Activated CD8-positive, alpha-beta T cell treated with anti-CD3 and anti-CD28 coated beads for 36 hours (primary cell): ENCODE measurements around the gene BET1. TPM values are rescaled to one million over a fixed set of nuclear protein-coding genes. Genes with fewer than 3 reads are reported as not detected.

Experiments used
- ATAC-seq: fragments of 200-7000 bp; cut with Tn5 transposase; one replicate; pipeline ENCODE4 v1.10.0; 2021; ENCODE audit warnings: mild to moderate bottlenecking, moderate library complexity
- CTCF ChIA-PET: fragments of 350-600 bp; sonication (Branson Sonifier 250); formaldehyde crosslinking; loops from one replicate; lab custom pipeline; 2021; ENCODE audit warnings: antibody characterized with exemption; lab: Charles Lee
- POLR2A ChIA-PET: fragments of 350-600 bp; sonication (Branson Sonifier 250); formaldehyde crosslinking; loops from one replicate; lab custom pipeline; 2021; ENCODE audit warnings: antibody characterized with exemption; lab: Charles Lee
- DNase-seq: peaks from one replicate; pipeline ENCODE4 v3.0.0-alpha.2; 2020
- H3K27ac Mint-ChIP-seq: one replicate; pipeline ENCODE4 v1.8.0; 2021; ENCODE audit warnings: mild to moderate bottlenecking, mixed read lengths
- H3K27me3 Mint-ChIP-seq: one replicate; pipeline ENCODE4 v1.8.0; 2021; ENCODE audit warnings: mixed read lengths
- H3K36me3 Mint-ChIP-seq: one replicate; pipeline ENCODE4 v1.8.0; 2021; ENCODE audit warnings: low read depth, mixed read lengths
- H3K4me1 Mint-ChIP-seq: one replicate; pipeline ENCODE4 v1.8.0; 2021; ENCODE audit warnings: low read depth, mixed read lengths
- H3K4me3 Mint-ChIP-seq: one replicate; pipeline ENCODE4 v1.8.0; 2021; ENCODE audit warnings: mild to moderate bottlenecking, moderate library complexity, mixed read lengths
- H3K9me3 Mint-ChIP-seq: one replicate; pipeline ENCODE4 v1.8.0; 2021; ENCODE audit warnings: mixed read lengths
- intact Hi-C: fragments of 100-400 bp; cut with micrococcal nuclease; formaldehyde crosslinking; loops from one replicate; pipeline ENCODE4 v1.10.0; 2022
- total RNA-seq, 2 experiments: library from RNA; stranded (reverse); gene quantifications; one replicate each; pipeline ENCODE4 v1.2.3, GENCODE V29; 2021
- TF ChIP-seq, protein P1 (sequence below): fragments of 200-600 bp; IDR thresholded peaks from one replicate; pipeline ENCODE4 v1.8.0; 2022; ENCODE audit warnings: antibody characterized with exemption, mild to moderate bottlenecking

Gene BET1
- total RNA-seq, 2 experiments from 2014 or later, result 17.6 to 20.8 TPM

DNA sequence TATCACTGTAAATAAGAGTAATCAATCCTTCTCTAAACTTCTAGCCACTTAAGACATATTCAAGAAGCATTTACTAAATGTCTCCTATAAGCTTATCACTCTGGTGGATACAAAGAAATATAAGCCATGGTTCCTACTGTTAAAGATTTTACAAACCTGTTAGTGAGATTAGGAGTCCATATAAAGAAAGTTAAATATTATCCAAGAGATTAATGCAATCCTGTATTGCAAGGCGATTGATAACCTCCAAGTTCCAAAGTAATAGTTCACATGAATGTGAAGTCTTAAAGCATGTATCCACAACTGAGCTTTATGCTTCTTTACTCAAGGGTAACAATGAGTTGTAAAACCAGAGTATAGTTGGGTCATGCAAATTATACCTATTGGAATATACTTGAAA is 12.6 kb upstream of the BET1 start:
- no peaks in the 10 kb centered on the region for H3K4me1 Mint-ChIP-seq
- H3K27ac Mint-ChIP-seq, result no peak overlapping the region
- H3K27me3 Mint-ChIP-seq, result peaks cover 16% of the 10 kb centered on the region
- no peak for DNase-seq
- H3K4me3 Mint-ChIP-seq, result no peak overlapping the region
- intact Hi-C loops, result no loop called here
- H3K36me3 Mint-ChIP-seq, result no peaks in the 10 kb centered on the region
- no peak for ATAC-seq
- TF ChIP-seq, protein P1, sequence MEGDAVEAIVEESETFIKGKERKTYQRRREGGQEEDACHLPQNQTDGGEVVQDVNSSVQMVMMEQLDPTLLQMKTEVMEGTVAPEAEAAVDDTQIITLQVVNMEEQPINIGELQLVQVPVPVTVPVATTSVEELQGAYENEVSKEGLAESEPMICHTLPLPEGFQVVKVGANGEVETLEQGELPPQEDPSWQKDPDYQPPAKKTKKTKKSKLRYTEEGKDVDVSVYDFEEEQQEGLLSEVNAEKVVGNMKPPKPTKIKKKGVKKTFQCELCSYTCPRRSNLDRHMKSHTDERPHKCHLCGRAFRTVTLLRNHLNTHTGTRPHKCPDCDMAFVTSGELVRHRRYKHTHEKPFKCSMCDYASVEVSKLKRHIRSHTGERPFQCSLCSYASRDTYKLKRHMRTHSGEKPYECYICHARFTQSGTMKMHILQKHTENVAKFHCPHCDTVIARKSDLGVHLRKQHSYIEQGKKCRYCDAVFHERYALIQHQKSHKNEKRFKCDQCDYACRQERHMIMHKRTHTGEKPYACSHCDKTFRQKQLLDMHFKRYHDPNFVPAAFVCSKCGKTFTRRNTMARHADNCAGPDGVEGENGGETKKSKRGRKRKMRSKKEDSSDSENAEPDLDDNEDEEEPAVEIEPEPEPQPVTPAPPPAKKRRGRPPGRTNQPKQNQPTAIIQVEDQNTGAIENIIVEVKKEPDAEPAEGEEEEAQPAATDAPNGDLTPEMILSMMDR, result no peak
- no peaks in the 10 kb centered on the region for H3K9me3 Mint-ChIP-seq
- POLR2A ChIA-PET, result no interaction called here
- CTCF ChIA-PET, result interaction anchor here (1.2 kb wide), 2 partner anchors 114 to 378 kb away, joined by 3 read pairs; partner anchors contain the start of gene COL1A2

DNA sequence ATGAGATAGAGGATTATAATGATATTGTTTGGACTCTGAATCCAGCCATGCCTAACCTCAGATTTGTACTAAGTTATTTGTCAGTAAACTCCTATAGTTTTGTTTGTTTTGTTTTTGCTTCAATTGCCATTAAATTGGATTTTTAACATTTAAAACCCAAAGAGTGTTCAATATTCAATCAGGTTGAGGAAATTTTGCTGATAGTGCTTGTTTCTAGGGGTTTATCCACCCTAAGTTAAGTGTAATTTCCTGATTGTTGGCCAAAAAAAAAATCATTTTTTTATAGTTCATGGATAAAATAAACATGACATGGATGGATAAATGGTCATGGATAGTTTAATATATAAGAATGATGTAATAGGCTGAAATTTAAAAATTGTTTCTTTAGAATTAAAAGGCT is 11.4 kb upstream of the BET1 start:
- POLR2A ChIA-PET, result no interaction called here
- intact Hi-C loops, result no loop called here

DNA sequence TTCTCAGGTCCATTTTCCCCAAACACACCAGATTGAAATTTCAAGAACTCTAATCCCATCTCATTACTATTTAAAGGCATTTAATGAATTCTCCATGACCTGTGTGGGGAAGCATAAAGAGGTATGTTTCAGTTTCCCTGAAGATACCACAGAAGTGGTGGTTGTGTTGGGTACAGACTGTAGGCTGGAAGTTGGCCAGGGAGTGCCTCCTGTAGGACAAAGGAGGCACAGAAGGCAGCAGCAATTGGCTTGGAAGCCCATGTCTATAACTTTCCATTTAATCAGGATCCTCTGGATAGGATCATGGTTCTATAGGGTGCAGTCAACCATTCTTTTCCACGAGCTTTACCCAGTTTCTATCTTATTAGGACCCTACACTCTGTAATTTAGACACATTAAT is 8.6 kb upstream of the BET1 start:
- no peak for DNase-seq
- H3K36me3 Mint-ChIP-seq, result no peaks in the 10 kb centered on the region
- TF ChIP-seq, protein P1, result no peak
- H3K4me3 Mint-ChIP-seq, result no peak overlapping the region
- intact Hi-C loops, result no loop called here
- H3K27ac Mint-ChIP-seq, result no peak overlapping the region
- no peak for ATAC-seq
- ChIA-PET CTCF (no interaction called here), POLR2A (no interaction called here)
- H3K4me1 Mint-ChIP-seq, result no peaks in the 10 kb centered on the region
- no peaks in the 10 kb centered on the region for H3K9me3 Mint-ChIP-seq
- H3K27me3 Mint-ChIP-seq, result peaks cover 15% of the 10 kb centered on the region

More for the DNA sequence above, 11.4 kb upstream of the BET1 start:
- ATAC-seq (no peak), DNase-seq (no peak)
- no peaks in the 10 kb centered on the region for H3K9me3 Mint-ChIP-seq
- CTCF ChIA-PET, result no interaction called here
- TF ChIP-seq, protein P1, result no peak
- peaks cover 17% of the 10 kb centered on the region for H3K27me3 Mint-ChIP-seq
- no peaks in the 10 kb centered on the region for H3K36me3 Mint-ChIP-seq
- no peak overlapping the region for H3K27ac Mint-ChIP-seq
- H3K4me1 Mint-ChIP-seq, result no peaks in the 10 kb centered on the region
- H3K4me3 Mint-ChIP-seq, result no peak overlapping the region

DNA sequence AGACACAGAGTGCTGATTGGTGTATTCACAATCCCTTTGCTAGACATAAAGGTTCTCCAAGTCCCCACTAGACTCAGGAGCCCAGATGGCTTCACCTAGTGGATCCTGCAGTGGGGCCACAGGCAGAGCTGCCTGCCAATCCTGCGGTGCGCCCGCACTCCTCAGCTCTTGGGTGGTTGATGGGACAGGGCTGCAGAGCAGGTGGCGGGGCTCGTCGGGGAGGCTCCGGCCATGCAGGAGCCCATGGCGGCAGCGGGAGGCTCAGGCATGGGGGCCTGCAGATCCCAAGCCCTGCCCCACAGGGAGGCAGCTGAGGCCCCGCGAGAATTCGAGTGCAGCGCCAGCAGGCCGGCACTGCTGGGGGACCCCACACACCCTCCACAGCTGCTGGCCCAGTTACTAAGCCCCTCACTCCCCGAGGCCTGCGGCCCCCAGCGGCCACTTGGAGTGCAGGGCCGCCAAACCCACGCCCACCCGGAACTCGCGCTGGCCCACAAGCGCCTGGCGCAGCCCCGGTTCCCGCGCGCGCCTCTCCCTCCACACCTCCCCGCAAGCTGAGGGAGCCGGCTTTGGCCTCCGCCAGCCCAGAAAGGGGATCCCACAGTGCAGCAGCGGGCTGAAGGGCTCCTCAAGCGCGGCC is 7.7 kb upstream of the BET1 start:
- Mint-ChIP-seq H3K4me1 (no peaks in the 10 kb centered on the region), H3K4me3 (no peak overlapping the region), H3K27ac (no peak overlapping the region), H3K27me3 (peaks cover 15% of the 10 kb centered on the region), H3K9me3 (no peaks in the 10 kb centered on the region), H3K36me3 (no peaks in the 10 kb centered on the region)
- ChIA-PET CTCF (no interaction called here), POLR2A (interaction anchor here (0.9 kb wide), 1 partner anchor 143 kb away, joined by 4 read pairs; no protein-coding TSS in a partner anchor)
- ATAC-seq (no peak), DNase-seq (no peak)
- TF ChIP-seq, protein P1, result no peak
- intact Hi-C loops, result no loop called here

DNA sequence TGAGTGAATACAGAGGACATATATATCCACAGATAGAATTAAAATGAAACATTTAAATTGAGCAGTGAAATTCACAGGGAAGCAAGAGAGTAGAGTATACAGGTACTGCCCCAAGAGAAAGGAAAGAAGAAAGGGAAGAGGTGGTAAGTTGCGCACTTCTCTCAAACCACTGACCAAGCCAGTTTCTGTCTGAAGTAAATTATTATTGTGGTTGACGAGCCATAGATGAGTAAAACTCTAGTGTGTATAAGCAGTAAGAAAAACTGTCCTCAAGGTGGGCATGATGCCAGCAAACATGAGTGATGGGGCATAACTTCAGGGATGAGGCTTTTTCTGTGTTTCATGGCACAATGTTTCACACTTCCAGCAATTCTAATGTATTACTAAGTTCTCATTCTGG is 4.4 kb upstream of the BET1 start:
- ChIA-PET POLR2A (no interaction called here), CTCF (no interaction called here)
- Mint-ChIP-seq H3K27me3 (peaks cover 8% of the 10 kb centered on the region), H3K36me3 (no peaks in the 10 kb centered on the region), H3K9me3 (no peaks in the 10 kb centered on the region), H3K4me1 (no peaks in the 10 kb centered on the region), H3K4me3 (no peak overlapping the region), H3K27ac (no peak overlapping the region)
- peak; percentile 12 for DNase-seq
- ATAC-seq, result no peak
- intact Hi-C loops, result no loop called here
- TF ChIP-seq, protein P1, result no peak
